Lung (tissue), 12 donors: Measurements from ENCODE around the gene SERTM1. TPM values are rescaled to one million over a fixed set of nuclear protein-coding genes. Genes with fewer than 3 reads are reported as not detected.

Experiments used
- ATAC-seq: fragments of 200-7000 bp; cut with Tn5 transposase; one replicate; pipeline ENCODE4 v1.9.1; 2020; ENCODE audit warnings: moderate number of reproducible peaks; ENCODE audit not compliant: insufficient read depth, low FRiP score
- DNase-seq, 3 donors: peaks; one replicate each; pipeline ENCODE4 v3.0.0-alpha.2; 2013 to 2017
- H3K27ac ChIP-seq, 2 donors: one replicate each; pipeline ENCODE4 v1.5.1; 2013; ENCODE audit warnings: mild to moderate bottlenecking in 2 of 2, moderate library complexity in 2 of 2, control low read depth in 1 of 2, inconsistent platforms in 1 of 2, low read depth in 1 of 2, low read length in 1 of 2
- H3K27me3 ChIP-seq, 3 donors: one replicate each; pipeline ENCODE4 v1.5.1; 2013; ENCODE audit warnings: low read length in 2 of 3; ENCODE audit not compliant: control insufficient read depth in 3 of 3, insufficient read depth in 3 of 3
- H3K36me3 ChIP-seq, 4 donors: one replicate each; pipeline ENCODE4 v1.5.1; 2013; ENCODE audit warnings: low read length in 4 of 4, mild to moderate bottlenecking in 1 of 4, moderate library complexity in 1 of 4; ENCODE audit not compliant: control insufficient read depth in 4 of 4, insufficient read depth in 4 of 4
- H3K4me1 ChIP-seq, 5 donors: one replicate each; pipeline ENCODE4 v1.5.1; 2013; ENCODE audit warnings: low read length in 5 of 5, mild to moderate bottlenecking in 2 of 5, moderate library complexity in 1 of 5; ENCODE audit not compliant: control insufficient read depth in 5 of 5, insufficient read depth in 5 of 5
- H3K4me3 ChIP-seq: one replicate; pipeline ENCODE4 v1.5.1; 2013; ENCODE audit warnings: mild to moderate bottlenecking, control low read depth, moderate library complexity
- H3K9ac ChIP-seq, 2 donors: one replicate each; pipeline ENCODE4 v1.5.1; 2013; ENCODE audit warnings: low read length in 2 of 2, control low read depth in 1 of 2; ENCODE audit not compliant: insufficient read depth in 1 of 2
- H3K9me3 ChIP-seq, 4 donors: one replicate each; pipeline ENCODE4 v1.5.1; 2013; ENCODE audit warnings: low read length in 3 of 4, mild to moderate bottlenecking in 1 of 4, moderate library complexity in 1 of 4; ENCODE audit not compliant: control insufficient read depth in 4 of 4, insufficient read depth in 3 of 4
- CTCF ChIP-seq: IDR thresholded peaks from 2 replicates; pipeline ENCODE4 v1.5.1; 2012; ENCODE audit warnings: mild to moderate bottlenecking; ENCODE audit errors: control extremely low read depth, extremely low read depth
- WGBS, 2 donors: extraction: QIAGEN DNeasy Blood & Tissue Kit; methylation state at CpG; one replicate each; pipeline ENCODE4 v1.1.7; 2013; 5-methylcytosine and 5-hydroxymethylcytosine counted together
- polyA plus RNA-seq, 2 donors: library from polyadenylated mRNA; stranded (reverse); fragments of 200-250 nt; gene quantifications; one replicate each; pipeline ENCODE4 v1.2.1, GENCODE V29; 2013
- total RNA-seq, 2 donors: library from RNA; depleted of rRNA in 1 of 2; stranded (reverse); fragments of >200 nt in 1 of 2; gene quantifications; one replicate each; pipeline ENCODE4 v1.2.1, GENCODE V29; 2014 to 2021
- donor health status: control.
- donor health status: control.
- donor health status: Bipolar disorder and iron deficiency.
- donor health status: healthy.
- donor health status: DM: yes; HTN: yes; CAD: no.

The SERTM1 gene
- total and polyA plus RNA-seq, 4 donors: 0.37 to 2.5 (median 0.66) TPM

GRCh38 chr13:36674337-36675212, 755 bp downstream of the SERTM1 start:
- DNase-seq (peak in 1 of 3 donors; percentile 4), ATAC-seq (no peak)
- Histone ChIP-seq H3K36me3 (no peaks in the 10 kb centered on the region), H3K27me3 (peaks cover 4 to 44% (median 35%) of the 10 kb centered on the region in 3 donors), H3K9me3 (no peaks in the 10 kb centered on the region), H3K4me3 (no peak overlapping the region), H3K27ac (no peak overlapping the region), H3K4me1 (peaks cover 0 to 4% (median 0%) of the 10 kb centered on the region in 5 donors), H3K9ac (no peak overlapping the region)
- 7 to 9% methylated on average over 33 of the region's 33 CpGs for WGBS, 2 donors
- no peak for TF ChIP-seq CTCF

GRCh38 chr13:36675213-36675536, 1.4 kb downstream of the SERTM1 start:
- no peak overlapping the region for H3K27ac ChIP-seq
- WGBS, 2 donors: 24 to 39% methylated on average over 11 of the region's 11 CpGs
- TF ChIP-seq CTCF: no peak
- ATAC-seq (no peak), DNase-seq (no peak)
- H3K27me3 ChIP-seq: peaks cover 4 to 44% (median 35%) of the 10 kb centered on the region in 3 donors
- H3K36me3 ChIP-seq: no peaks in the 10 kb centered on the region
- H3K4me1 ChIP-seq: peaks cover 0 to 4% (median 0%) of the 10 kb centered on the region in 5 donors
- H3K9me3 ChIP-seq: no peaks in the 10 kb centered on the region
- no peak overlapping the region for H3K9ac ChIP-seq
- H3K4me3 ChIP-seq: no peak overlapping the region

GRCh38 chr13:36680913-36681312, 7.1 kb downstream of the SERTM1 start:
- no peaks in the 10 kb centered on the region for H3K9me3 ChIP-seq
- 37 to 65% methylated on average over 6 of the region's 6 CpGs for WGBS, 2 donors
- H3K9ac ChIP-seq: no peak overlapping the region
- no peak overlapping the region for H3K4me3 ChIP-seq
- TF ChIP-seq CTCF: no peak
- H3K27ac ChIP-seq: no peak overlapping the region
- peaks cover 0 to 3% (median 0%) of the 10 kb centered on the region in 5 donors for H3K4me1 ChIP-seq
- peaks cover 0 to 11% (median 3%) of the 10 kb centered on the region in 3 donors for H3K27me3 ChIP-seq
- ATAC-seq (no peak), DNase-seq (peak in 1 of 3 donors; percentile 19)
- no peaks in the 10 kb centered on the region for H3K36me3 ChIP-seq
